Measurements from ENCODE around the gene HOXB5. TPM values are rescaled to one million over a fixed set of nuclear protein-coding genes. Genes with fewer than 3 reads are reported as not detected.
A peak's percentile ranks its signal among the peaks of the same experiment; 100 is the strongest.

The HOXB5 gene
- total RNA-seq, 1 experiment from 2014 or later = not detected

- Histone ChIP-seq H4K8ac (replicated peaks; ENCODE audit: insufficient read length, low read depth, low read length) (no peak within 1 kb of the TSS), H3K14ac (ENCODE audit: insufficient read depth, low read length) (no peak within 1 kb of the TSS), H3K27ac (ENCODE audit: insufficient read length, low read depth, low read length) (no peak within 1 kb of the TSS), H4K91ac (ENCODE audit: insufficient read length, low read depth, low read length) (no peak within 1 kb of the TSS), H2BK15ac (ENCODE audit: low read depth, low read length) (no peak within 1 kb of the TSS), H3K9me3 (ENCODE audit: control insufficient read depth, low read depth, low read length) (no peaks in the 10 kb centered on the region), H2BK5ac (ENCODE audit: insufficient read length, low read length) (no peak within 1 kb of the TSS), H3K4ac (ENCODE audit: low read depth, low read length) (no peak within 1 kb of the TSS), H2BK12ac (ENCODE audit: insufficient read length, low read depth, low read length) (no peak within 1 kb of the TSS), H4K5ac (ENCODE audit: insufficient read length, low read depth, low read length) (no peak within 1 kb of the TSS), H3K9ac (ENCODE audit: extremely low read depth, insufficient read length, low read length) (no peak within 1 kb of the TSS), H2AK5ac (ENCODE audit: insufficient read length, low read length) (no peak within 1 kb of the TSS), H2BK120ac (ENCODE audit: low read depth, low read length, poor library complexity, severe bottlenecking) (no peak within 1 kb of the TSS), H3K23ac (ENCODE audit: insufficient read length, low read depth, low read length) (no peak within 1 kb of the TSS), H3K23me2 (ENCODE audit: insufficient read length, low read depth, low read length, poor library complexity, severe bottlenecking) (peaks cover 5% of the 10 kb centered on the region), H2AFZ (ENCODE audit: low read length) (no peak within 1 kb of the TSS), H3T11ph (ENCODE audit: low read length) (no peak within 1 kb of the TSS), H3K56ac (ENCODE audit: insufficient read length, low read depth, low read length) (no peak within 1 kb of the TSS), H3K79me2 (ENCODE audit: insufficient read depth, low read length) (no peaks in the 10 kb centered on the region), H3K27me3 (ENCODE audit: insufficient read depth, low read length) (peaks cover 95% of the 10 kb centered on the region), H3K79me1 (ENCODE audit: insufficient read depth, low read depth, low read length, poor library complexity, severe bottlenecking) (no peaks in the 10 kb centered on the region), H3K4me2 (ENCODE audit: insufficient read depth, insufficient read length, low read length) (peak within 1 kb of the TSS; percentile 45), H3K18ac (ENCODE audit: insufficient read length, low read depth, low read length) (no peak within 1 kb of the TSS), H3K4me1 (ENCODE audit: insufficient read depth, low read length) (no peaks in the 10 kb centered on the region), H2BK20ac (ENCODE audit: low read depth, low read length, poor library complexity, severe bottlenecking) (no peak within 1 kb of the TSS), H4K20me1 (ENCODE audit: control insufficient read depth, insufficient read depth, insufficient read length) (no peaks in the 10 kb centered on the region)
- H3K27me3 Mint-ChIP-seq (ENCODE audit: low read depth) = peaks cover 100% of the 10 kb centered on the region
- peaks cover 12 to 25% of the 10 kb centered on the region in 2 experiments for H3K4me1 Mint-ChIP-seq
- no peaks in the 10 kb centered on the region; a peak in 1 of 7 replicates for H3K36me3 Mint-ChIP-seq (ENCODE audit: insufficient read depth in 1 of 3, low read depth in 3 of 3)
- H3K9me3 Mint-ChIP-seq = peaks cover 9 to 23% of the 10 kb centered on the region in 2 experiments
- DNase-seq = peak; percentile 70
- TF ChIP-seq CTCF (conservative IDR thresholded peaks at IDR 0.05) = no peak
- peak within 1 kb of the TSS; percentile 25 to 69 for H3K4me3 Mint-ChIP-seq
- H3K27ac Mint-ChIP-seq = no peak within 1 kb of the TSS; a peak in 1 of 7 replicates
- no CpG with 5 or more reads among the region's 79 CpGs for WGBS (ENCODE audit: extremely low coverage, insufficient read length, low lambda C conversion rate)
Measured at GRCh38 chr17:48610282-48611211, 17.0 kb upstream of the HOXB5 start, which contains the start of gene HOXB7. TSS of gene HOXB7 (minus strand) at chr17:48611017. CDS start at chr17:48610918, 99 bp downstream.
